ENCODE results near the gene FHAD1.

FHAD1 gene

GRCh38 chr1:15439325-15439724, 192.3 kb downstream of the FHAD1 start:
- DNase-seq (ENCODE audit: low spot score), result no peak

GRCh38 chr1:15440357-15440756, 193.3 kb downstream of the FHAD1 start:
- no peak for DNase-seq (ENCODE audit: low spot score)

GRCh38 chr1:15441247-15441646, 194.2 kb downstream of the FHAD1 start:
- DNase-seq (ENCODE audit: low spot score), result no peak

- no peak for DNase-seq (ENCODE audit: low spot score)
Measured at GRCh38 chr1:15442119-15442518, 195.1 kb downstream of the FHAD1 start.

GRCh38 chr1:15442759-15443158, 195.7 kb downstream of the FHAD1 start:
- DNase-seq (ENCODE audit: low spot score), result no peak

GRCh38 chr1:15443281-15443680, 196.3 kb downstream of the FHAD1 start:
- no peak for DNase-seq (ENCODE audit: low spot score)

GRCh38 chr1:15444468-15445389, 197.7 kb downstream of the FHAD1 start:
- no peak for DNase-seq (ENCODE audit: low spot score)

GRCh38 chr1:15445390-15446122, 198.5 kb downstream of the FHAD1 start:
- DNase-seq (ENCODE audit: low spot score), result no peak

GRCh38 chr1:15446212-15446611, 199.2 kb downstream of the FHAD1 start:
- no peak for DNase-seq (ENCODE audit: low spot score)
